ENCODE data around the gene UQCRC2.

- no peak for TF ChIP-seq CTCF (IDR thresholded peaks at IDR 0.05; ENCODE audit: low read length)
- no peak for TF ChIP-seq EZH2 (optimal IDR thresholded peaks at IDR 0.05; ENCODE audit: low read depth, low read length)
Observed at GRCh38 chr16:21991621-21992020, 38.5 kb downstream of the UQCRC2 start.
